NCI-H524 (cell line): Measurements from ENCODE around the gene DOCK4.

Experiments
- DNase-seq, 2 experiments: peaks; one replicate each; lab custom pipeline; 2025; lab: John Stamatoyannopoulos, UW

The DOCK4 gene

DNA sequence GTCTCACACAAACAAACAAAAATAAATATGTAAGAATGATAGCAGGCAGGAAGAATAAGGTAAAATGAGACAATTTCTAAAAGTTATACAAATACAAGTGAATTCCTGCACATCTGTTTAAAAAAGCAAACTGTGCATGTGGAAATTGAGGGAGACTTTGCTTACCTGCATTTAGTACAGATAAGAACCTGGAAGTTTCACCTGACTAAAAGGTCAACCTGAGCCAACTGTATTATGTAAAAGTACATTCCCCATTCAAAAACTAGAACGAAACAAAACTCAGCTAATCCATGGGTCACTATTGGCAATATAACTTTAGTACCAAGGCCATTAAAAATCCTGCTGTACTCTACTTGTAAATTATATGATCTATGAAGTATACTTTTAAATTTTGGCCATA is 127.1 kb downstream of the DOCK4 start:
- no peak for DNase-seq

DNA sequence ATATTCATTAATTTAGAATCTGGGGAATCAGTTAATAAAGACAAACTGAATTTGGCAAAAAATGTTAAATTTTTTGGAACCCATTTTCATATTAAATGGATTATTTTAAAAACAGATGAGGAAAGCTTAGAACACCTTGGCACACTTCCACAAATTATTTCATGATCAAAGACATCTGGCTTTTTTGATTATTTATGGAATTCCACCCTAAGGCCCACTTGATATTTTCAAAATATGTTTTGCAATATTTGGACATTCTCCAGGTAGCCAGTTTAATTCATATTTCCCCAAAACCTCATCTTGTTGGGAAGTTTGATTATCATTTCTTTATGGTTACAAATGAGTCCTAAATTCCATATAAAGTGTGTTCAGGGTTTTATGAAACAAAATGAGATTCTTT is 129.9 kb downstream of the DOCK4 start:
- no peak for DNase-seq

- no peak for DNase-seq
Measured at GRCh38 chr7:112074464-112074863, 131.7 kb downstream of the DOCK4 start.

DNA sequence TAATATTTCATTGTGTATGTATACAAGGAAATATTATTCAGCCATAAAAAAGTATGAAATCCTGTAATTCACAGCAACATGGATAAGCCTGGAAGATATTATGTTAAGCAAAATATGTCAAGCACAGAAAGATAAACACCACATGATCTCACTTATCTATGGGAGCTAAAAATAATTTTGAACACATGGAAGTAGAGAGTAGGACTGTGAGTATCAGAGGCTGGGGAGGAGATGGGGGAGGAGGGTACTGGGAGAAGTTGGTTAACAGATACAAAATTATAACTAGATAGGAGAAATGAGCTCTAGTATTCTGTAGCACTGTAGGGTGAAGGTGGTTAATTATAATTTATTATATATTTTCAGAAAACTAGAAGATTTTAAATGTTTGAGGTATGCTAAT is 132.7 kb downstream of the DOCK4 start:
- DNase-seq = no peak

DNA sequence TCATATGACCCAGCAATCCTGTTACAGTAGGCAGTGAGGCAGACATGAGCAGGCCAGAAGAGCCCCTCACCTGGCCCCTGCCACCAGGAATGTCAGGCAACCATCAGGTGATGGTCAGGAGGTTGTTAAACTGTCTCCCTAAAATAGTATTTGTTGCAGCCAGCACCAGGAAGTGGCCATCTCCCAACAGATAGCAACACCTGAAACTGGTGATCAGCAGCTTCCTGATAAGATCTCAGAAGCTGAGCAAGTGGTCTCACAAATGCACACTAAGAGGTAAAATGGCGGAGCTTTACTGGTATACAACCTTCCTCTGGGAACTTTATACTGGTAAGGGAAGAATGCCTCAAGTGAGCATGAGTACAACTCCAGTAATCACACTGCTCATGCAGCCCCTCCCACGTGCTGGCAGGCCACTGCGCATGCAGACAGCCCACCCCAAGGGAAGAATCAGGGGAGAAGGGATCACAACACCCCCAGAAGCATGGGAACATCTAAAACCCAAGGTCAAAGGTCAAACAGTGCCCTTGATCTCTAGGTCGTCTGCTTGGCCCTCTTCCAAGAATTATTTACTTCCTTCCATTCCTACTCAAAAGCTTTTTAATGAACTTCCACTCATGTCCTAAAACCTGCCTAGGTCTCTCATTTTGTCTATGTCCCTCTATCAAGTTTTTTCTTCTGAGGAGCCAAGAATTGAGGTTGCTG is 133.5 kb downstream of the DOCK4 start:
- DNase-seq = no peak

- DNase-seq = no peak
Measured at GRCh38 chr7:112071856-112072255, 134.3 kb downstream of the DOCK4 start.

DNA sequence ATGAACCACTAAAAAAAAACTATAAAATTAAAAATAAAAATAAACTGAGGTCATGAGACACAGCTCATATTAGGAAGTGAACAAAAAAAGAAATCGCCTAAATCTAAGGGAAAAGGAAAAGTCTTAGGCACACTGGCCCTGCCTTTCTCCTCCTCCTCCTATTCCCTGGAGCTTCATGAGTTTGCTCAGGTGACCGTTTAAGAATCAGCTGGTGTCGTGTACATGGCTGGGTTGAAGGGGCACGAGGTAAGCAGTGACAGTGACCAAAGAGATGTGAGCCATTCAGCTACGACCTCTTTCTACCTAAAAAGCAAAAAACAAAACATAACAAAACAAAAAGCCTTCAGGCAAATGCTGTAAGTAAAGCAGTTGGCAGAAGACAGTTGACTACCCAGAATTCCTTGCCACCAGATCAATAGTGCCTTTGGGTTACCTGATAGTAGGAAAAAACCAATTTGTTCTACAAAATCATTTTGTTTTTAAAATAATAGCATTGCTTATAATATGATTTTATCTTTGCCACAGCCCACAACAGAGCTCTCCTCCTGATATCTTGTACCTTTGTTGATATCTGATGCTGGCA is 135.4 kb downstream of the DOCK4 start:
- DNase-seq = no peak

DNA sequence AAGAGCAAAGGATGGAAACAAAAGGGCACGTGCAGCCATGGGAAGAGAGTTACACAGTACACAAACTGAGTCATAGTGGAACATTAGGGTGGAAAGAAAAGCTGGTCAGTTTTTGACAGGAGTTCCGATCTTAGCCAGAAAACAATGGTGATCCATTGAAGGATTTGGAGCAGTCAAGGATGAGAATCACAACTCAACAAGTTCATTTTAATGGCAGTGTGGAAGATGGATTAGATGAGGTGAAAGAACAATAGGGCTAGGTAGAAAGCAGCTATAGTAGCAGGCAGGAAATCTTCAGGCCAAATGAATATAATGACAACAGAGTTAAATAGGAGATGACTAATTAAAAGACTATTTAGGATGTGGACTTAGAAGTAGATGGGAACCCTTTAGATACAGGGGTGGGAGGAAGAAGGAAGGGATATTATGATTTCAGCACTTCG is 136.3 kb downstream of the DOCK4 start:
- no peak for DNase-seq

GRCh38 chr7:112068967-112069366 is 137.2 kb downstream of the DOCK4 start:
- DNase-seq = no peak

GRCh38 chr7:112067632-112068540 is 138.3 kb downstream of the DOCK4 start:
- DNase-seq = no peak

GRCh38 chr7:112067200-112067599 is 139.0 kb downstream of the DOCK4 start:
- no peak for DNase-seq

DNA sequence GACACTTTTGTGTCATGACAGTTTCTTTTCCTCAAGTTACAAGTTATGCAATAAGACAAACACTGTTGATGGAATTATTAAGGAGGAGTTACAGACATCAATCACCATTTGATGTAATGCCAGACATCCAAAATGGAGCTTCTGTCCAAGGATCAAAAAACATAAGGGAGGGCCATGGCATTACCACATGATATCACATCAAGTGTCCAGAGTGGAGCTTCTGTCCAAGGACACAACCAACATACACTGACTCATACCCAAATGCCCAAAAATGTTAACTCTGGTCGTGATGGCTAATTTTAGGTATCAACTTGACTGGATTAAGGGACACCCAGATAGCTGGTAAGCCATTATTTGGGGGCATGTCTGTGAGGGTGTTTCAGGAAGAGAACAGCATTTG is 140.4 kb downstream of the DOCK4 start:
- DNase-seq = no peak

DNA sequence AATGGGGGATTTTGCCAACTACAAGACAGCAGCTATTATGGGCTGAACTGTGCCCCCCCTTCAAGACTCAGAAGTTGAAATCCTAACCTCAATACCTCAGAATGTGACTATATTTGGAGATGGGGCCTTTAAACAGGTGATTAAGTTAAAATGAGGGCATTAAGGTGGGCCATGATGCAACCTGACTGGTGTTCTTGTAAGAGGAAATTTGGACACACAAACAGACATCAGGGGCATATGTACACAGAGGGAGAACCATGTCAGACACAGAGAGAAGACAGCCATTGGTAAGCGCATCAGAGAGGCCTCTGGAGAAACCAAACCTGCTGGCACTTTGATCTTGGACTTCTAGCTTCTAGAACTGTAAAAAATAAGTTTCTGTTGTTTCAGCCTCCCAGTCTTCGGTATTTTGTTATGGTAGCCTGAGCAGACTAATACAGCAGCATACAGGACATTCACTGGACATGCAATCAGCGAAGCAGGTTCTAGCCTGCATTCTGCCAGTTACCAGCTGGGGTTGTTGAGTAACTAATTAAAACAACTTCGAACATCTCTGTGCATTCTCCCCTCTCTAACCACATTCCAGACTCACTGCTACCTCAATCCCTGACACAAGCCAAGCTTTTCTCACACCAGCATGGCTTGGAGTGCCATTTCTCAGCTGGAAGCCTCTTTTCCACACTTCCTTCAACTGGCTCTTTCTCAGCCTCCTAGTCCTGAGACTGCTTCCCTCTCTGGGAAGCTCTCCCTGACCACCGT is 141.4 kb downstream of the DOCK4 start:
- DNase-seq = no peak

DNA sequence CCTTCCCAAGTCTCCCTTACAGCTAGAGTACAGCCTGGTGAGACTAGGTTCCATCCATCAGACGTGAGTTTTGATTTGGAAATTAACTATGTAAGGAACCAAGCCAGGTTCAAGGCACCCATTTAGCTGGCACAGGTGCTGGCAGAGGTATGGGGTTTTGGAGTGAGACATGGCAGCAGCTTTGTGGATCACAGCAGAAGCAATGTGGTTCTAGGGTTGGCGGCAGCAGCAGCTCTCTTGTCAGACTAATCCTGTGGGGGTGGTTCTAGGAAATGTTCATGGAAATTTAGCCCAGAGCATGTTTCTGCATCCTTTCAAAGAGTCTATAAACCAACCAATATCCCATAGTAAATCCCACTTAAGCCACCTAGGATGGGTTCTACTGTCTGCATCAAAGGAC is 142.2 kb downstream of the DOCK4 start:
- DNase-seq = no peak

DNA sequence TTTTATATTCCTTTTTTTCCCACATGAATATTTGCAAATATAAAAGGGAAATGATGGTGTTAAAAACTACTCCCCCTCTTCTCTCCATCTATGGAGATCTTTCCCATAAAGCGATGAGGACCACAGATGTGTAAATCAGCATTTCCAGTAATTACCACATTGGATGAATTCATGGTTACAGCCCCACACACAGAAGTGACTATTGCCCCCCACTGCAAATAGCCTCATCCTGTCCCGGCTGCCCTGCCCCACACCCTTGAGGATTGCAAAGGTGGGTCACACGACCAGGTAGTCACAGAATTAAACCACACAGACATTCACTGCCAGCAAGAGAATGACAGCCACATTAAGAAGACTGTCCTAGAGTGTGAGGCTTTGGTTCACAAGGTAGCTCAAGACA is 145.1 kb downstream of the DOCK4 start:
- DNase-seq = no peak

DNA sequence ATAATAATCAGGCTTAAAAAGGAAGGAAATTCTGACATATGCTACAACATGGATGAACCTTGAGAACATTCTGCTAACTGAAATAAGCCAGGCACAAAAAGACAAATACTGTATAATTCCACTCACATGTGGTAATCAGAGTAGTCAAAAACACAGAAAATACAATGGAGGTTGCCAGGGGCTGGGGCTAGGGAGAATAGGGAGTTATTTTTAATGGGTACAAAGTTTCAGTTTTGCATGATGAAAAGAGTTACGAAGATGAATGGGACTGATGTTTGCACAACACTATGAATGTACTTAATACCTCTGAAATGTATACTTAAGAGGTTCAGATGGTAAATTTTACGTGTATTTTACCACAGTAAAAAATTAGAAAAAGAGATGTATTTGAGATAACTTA is 145.6 kb downstream of the DOCK4 start:
- DNase-seq = no peak

DNA sequence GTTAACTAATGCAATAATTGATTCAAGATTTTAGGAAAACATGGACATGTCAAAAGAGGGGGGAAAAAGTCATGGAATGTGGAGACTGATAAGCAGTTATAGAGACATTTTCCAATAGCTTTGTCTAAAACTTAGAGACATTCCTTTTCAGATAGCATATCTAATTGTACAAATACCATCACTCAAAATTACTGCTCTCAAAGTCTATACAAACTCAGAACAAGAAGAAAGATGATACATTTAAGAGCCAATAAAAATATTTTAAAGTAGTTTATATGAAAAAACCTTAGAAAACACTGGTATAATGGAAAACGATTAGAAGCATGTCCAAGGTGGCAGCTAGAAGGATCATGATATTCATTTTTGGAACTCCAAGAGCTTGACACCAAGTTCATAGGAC is 146.5 kb downstream of the DOCK4 start:
- no peak for DNase-seq

- no peak for DNase-seq
Measured at GRCh38 chr7:112058686-112059085, 147.5 kb downstream of the DOCK4 start.

GRCh38 chr7:112056409-112056808 is 149.8 kb downstream of the DOCK4 start:
- DNase-seq = peak; percentile 83 to 90

DNA sequence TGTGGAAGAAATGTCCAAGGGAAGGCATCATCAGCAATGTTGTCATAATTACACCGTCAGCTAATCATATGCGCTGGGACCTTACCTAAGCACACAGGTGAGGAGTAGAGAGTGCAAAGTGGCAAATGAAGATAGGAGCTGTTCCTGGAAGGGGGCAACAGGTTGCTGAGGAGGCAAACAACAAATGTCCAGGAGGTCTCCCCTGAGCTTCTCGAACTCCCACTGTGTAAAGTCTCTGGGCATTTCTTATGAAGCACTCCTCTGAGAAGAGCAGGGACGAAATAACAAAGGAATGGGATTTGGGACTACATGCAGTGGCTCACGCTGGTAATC is 152.5 kb downstream of the DOCK4 start:
- DNase-seq = no peak

- DNase-seq = no peak
Measured at GRCh38 chr7:112052993-112053736, 153.0 kb downstream of the DOCK4 start.

DNA sequence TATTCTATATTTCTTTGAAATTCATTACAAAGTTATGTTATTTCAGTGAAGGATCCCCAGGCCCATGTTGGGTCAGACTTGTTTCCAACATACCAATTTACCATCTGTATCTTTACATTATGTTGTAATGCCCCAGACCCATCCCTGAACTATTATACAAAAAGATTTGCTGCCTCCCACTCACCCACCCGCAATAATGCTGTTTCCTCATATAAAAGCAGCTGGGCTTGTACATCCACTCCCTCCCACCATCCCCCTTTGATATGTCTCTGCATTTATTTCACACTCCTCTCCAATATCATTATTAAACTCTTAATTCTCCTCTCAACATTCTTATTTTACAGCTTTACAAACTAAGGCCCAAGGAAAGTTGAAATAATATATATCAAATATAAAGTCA is 153.7 kb downstream of the DOCK4 start:
- DNase-seq = no peak
